Measurements from ENCODE around the gene SETDB1. TPM values are rescaled to one million over a fixed set of nuclear protein-coding genes. Genes with fewer than 3 reads are reported as not detected.

The SETDB1 gene
- total and polyA plus RNA-seq, 2 of the 8 experiments (the other 6 are each of a cell fraction or from before 2014, with no cell fraction given) = 27.5 to 48.8 TPM

DNA sequence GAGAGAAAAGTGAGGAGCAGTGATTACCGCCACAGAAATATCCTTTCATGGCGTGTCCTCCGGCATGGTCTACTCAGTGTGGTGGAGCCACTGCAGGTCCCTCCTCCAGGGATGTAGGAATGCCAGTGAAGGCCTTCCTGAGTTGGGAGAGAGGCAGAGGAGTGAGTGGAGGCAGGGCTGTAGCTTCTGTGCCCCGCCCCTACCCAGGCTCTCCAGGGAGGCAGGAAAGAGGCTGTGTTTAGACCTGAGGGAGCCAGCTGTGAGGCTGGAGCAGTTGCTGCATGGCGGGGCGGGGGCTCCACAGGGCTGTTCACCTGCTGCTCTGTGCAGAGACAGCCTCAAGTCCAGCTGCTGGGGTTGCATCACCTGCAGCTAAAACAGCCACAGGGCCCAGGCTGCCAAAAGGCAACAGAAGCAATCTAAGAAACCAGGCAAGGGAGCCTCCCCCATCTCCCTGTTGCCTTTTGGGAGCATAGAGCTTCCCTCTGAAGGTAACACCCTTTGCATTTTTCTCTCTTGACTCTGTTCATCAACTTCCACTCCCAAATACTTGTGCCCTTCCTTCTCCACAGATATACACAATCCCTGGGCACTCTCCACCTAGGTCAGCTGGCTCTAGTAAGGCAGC is 55.1 kb downstream of the SETDB1 start:
- no peaks in the 10 kb centered on the region; a peak in 1 of 7 replicates for H3K27me3 ChIP-seq (replicated peaks in 1 of 4; ENCODE audit: control insufficient read depth in 3 of 4, extremely low read depth in 1 of 4, insufficient read depth in 3 of 4, low read length in 3 of 4)
- FAIRE-seq = peak; percentile 66
- peak overlapping the region; percentile 63 for H4K5ac ChIP-seq (ENCODE audit: insufficient read length, low read depth, low read length)
- peak overlapping the region; percentile 20; the same call in 1 of the 2 replicates for H2BK15ac ChIP-seq (ENCODE audit: low read length)
- peak; percentile 60 to 82 for DNase-seq (ENCODE audit: low read depth in 1 of 2, low spot score in 2 of 2)
- H3K23ac ChIP-seq (ENCODE audit: insufficient read length) = no peak overlapping the region
- no peak overlapping the region; the same call in 1 of the 2 replicates for H2AK5ac ChIP-seq (ENCODE audit: low read depth, low read length)
- peak overlapping the region in 3 of 4 experiments; percentile 10 to 37 (median 21); a peak in 4 of 8 replicates for H3K4me3 ChIP-seq (ENCODE audit: extremely low read depth in 1 of 4, insufficient read depth in 2 of 4, low read depth in 3 of 4, low read length in 4 of 4)
- no peaks in the 10 kb centered on the region for H3K36me3 ChIP-seq (ENCODE audit: control insufficient read depth in 2 of 4, insufficient read depth in 4 of 4, low read length in 3 of 4)
- H3K56ac ChIP-seq (replicated peaks; ENCODE audit: insufficient read length, low read depth, low read length) = no peak overlapping the region
- H3K4ac ChIP-seq (replicated peaks; ENCODE audit: insufficient read length, low read depth, low read length) = no peak overlapping the region
- no peaks in the 10 kb centered on the region; the same call in 1 of the 2 replicates for H3K79me1 ChIP-seq (ENCODE audit: low read depth, low read length)
- peak overlapping the region; percentile 83 for H4K91ac ChIP-seq (replicated peaks; ENCODE audit: insufficient read length, low read length)
- ChIA-PET POLR2A (ENCODE audit: partially characterized antibody) (interaction anchor here (0.6 to 11.3 kb wide), 24 partner anchors 9 to 724 kb away, joined by 3 to 133 read pairs (median 4); partner anchors contain the start of genes C1orf56, CA14, CERS2 and ENSA), CTCF (ENCODE audit: partially characterized antibody) (interaction anchor here (0.8 to 14.5 kb wide), 15 partner anchors 9 to 137 kb away, joined by 3 to 183 read pairs (median 5); partner anchors contain the start of gene MINDY1)
- H2BK20ac ChIP-seq (ENCODE audit: low read length) = peak overlapping the region; percentile 38; the same call in 1 of the 2 replicates
- no peaks in the 10 kb centered on the region for H4K20me1 ChIP-seq (replicated peaks in 1 of 2; ENCODE audit: control insufficient read depth in 1 of 2, insufficient read depth in 2 of 2, low read length in 2 of 2)
- H4K8ac ChIP-seq (ENCODE audit: extremely low read depth, insufficient read depth, low read length) = no peak overlapping the region
- 27% methylated on average over 6 of the region's 6 CpGs; no CpG with 5 or more reads in 1 of the 2 experiments for WGBS, 2 experiments (ENCODE audit: extremely low coverage in 1 of 2, insufficient coverage in 1 of 2, insufficient read length in 1 of 2, insufficient replicate concordance in 2 of 2, low coverage in 1 of 2, low lambda C conversion rate in 2 of 2, missing lambda C conversion rate in 1 of 2)
- H2BK12ac ChIP-seq (ENCODE audit: low read depth, low read length) = peak overlapping the region; percentile 95; the same call in 1 of the 2 replicates
- peak overlapping the region; percentile 90 for H2BK5ac ChIP-seq (ENCODE audit: low read depth, low read length)
- peak overlapping the region in 2 of 4 experiments; percentile 4 to 24; a peak in 2 of 7 replicates for H3K9ac ChIP-seq (replicated peaks in 1 of 4; ENCODE audit: extremely low read depth in 1 of 4, low read depth in 3 of 4, low read length in 3 of 4)
- H3K9me3 ChIP-seq (ENCODE audit: insufficient read depth in 2 of 2, low read depth in 1 of 2, low read length in 1 of 2) = no peaks in the 10 kb centered on the region
- peak overlapping the region; percentile 54 for H2AFZ ChIP-seq (ENCODE audit: low read length)
- peak overlapping the region; percentile 54 to 59 for H3K4me2 ChIP-seq (ENCODE audit: insufficient read depth in 1 of 2, low read depth in 2 of 2, low read length in 2 of 2)
- no peak overlapping the region for H2BK120ac ChIP-seq (replicated peaks; ENCODE audit: low read depth, low read length)
- peaks cover 4 to 38% (median 27%) of the 10 kb centered on the region in 4 experiments for H3K4me1 ChIP-seq (replicated peaks in 1 of 4; ENCODE audit: control insufficient read depth in 3 of 4, insufficient read depth in 4 of 4, low read length in 3 of 4)
- peak overlapping the region; percentile 70 for H3K27ac ChIP-seq (ENCODE audit: low read depth, low read length)
- no peaks in the 10 kb centered on the region for H3K79me2 ChIP-seq (ENCODE audit: control insufficient read depth in 1 of 2, insufficient read depth in 2 of 2, low read length in 2 of 2)
- H3K14ac ChIP-seq (ENCODE audit: insufficient read length) = no peak overlapping the region
- peak overlapping the region; percentile 89 for H3K18ac ChIP-seq (ENCODE audit: extremely low read depth, low read length)
- H3K23me2 ChIP-seq (ENCODE audit: low read depth, low read length) = no peaks in the 10 kb centered on the region; the same call in none of the 2 replicates
- TF ChIP-seq SUZ12 (IDR thresholded peaks at IDR 0.05; ENCODE audit: low read length) (no peak), EGR1 (IDR thresholded peaks at IDR 0.05; ENCODE audit: borderline replicate concordance, low read depth, low read length) (no peak), KDM4A (IDR thresholded peaks at IDR 0.05; ENCODE audit: low read depth, low read length, severe bottlenecking) (no peak), RNF2 (IDR thresholded peaks at IDR 0.05; ENCODE audit: borderline replicate concordance, low read depth, low read length, missing control alignments, poor library complexity, severe bottlenecking) (no peak), ASH2L (IDR thresholded peaks at IDR 0.05; ENCODE audit: low read length) (peak; percentile 79), KDM1A (IDR thresholded peaks at IDR 0.05; ENCODE audit: borderline replicate concordance, low read length) (no peak), ZNF274 (IDR thresholded peaks at IDR 0.05; ENCODE audit: borderline replicate concordance, extremely low read depth, low read length) (no peak)
- TF ChIP-seq, protein P1, sequence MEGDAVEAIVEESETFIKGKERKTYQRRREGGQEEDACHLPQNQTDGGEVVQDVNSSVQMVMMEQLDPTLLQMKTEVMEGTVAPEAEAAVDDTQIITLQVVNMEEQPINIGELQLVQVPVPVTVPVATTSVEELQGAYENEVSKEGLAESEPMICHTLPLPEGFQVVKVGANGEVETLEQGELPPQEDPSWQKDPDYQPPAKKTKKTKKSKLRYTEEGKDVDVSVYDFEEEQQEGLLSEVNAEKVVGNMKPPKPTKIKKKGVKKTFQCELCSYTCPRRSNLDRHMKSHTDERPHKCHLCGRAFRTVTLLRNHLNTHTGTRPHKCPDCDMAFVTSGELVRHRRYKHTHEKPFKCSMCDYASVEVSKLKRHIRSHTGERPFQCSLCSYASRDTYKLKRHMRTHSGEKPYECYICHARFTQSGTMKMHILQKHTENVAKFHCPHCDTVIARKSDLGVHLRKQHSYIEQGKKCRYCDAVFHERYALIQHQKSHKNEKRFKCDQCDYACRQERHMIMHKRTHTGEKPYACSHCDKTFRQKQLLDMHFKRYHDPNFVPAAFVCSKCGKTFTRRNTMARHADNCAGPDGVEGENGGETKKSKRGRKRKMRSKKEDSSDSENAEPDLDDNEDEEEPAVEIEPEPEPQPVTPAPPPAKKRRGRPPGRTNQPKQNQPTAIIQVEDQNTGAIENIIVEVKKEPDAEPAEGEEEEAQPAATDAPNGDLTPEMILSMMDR (IDR thresholded peaks at IDR 0.05; ENCODE audit: control extremely low read depth in 1 of 3, insufficient read depth in 1 of 3, low read depth in 1 of 3, low read length in 3 of 3) = no peak; a peak in 1 of 4 replicates

All from H1 (cell line).